Stimulated activated CD4-positive, alpha-beta T cell treated with anti-CD3 and anti-CD28 coated beads, Interleukin-4, amount 100 ng/mL, for 4 hours (primary cell): ENCODE data around the gene EXOC4.

ENCODE experiments used
- DNase-seq, 2 experiments: peaks; one replicate each; pipeline ENCODE4 v3.0.0-alpha.2; 2020

Gene EXOC4

DNA sequence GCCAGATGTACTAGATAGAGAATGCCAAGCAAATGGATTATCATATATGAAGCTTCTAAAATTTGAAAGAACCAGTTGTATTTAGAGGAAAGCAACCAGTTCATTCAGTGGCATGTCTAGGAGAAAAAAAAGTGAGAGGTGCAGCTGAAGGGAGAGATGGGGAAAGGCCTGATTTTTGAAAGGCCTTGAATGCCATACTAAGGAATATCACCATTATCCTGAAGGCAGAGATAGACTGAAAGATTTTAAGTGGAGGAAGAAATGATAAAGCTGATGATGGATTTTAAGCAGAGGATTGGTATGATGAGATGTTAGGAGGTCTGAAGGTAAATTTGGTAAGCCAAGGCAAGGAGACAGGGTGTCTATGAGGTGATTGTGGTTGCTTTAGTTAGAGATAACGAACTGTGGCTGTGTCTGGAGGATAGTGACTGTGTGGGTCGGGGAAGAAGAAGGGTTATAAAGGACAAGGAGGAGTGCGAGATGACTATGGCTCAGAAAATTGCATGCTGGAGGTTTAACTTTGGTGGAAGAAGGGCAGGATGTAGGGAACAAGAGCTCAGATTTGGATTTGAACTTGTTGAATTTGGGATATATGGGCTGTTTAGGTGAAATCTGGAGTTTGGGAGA, 330.8 kb downstream of the EXOC4 start:
- DNase-seq: no peak

DNA sequence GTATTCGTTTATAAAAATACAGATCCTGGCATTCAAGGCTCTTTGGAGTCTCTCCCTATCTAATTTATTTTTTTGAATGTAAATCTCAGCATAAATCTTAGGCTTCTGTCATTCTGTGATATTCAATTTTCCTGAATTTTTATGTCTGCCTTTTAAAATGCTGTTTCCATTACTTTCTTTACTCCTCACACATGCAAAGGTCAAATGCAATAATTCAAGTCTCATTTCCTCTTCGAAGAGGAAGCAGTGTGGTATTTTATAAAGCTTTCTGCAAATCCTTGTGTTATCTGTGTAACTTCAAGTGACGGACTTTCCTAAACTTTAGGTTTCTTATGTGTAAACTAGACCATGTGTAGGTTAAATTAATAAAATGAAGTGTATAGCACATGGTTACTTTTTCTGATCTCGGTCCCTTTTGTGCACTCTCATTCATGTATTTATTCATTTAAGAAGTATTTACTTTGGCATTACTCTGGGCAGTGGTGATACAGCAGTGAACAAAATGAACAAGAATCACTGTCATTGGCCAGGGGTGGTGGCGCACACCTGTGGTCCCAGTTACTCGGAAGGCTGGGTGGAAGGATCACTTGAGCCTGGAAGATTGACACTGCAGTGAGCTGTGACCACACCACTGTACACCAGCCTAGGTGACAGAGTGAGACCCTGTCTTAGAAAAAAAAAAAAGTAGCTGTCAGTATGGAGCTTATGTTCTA, 332.2 kb downstream of the EXOC4 start:
- no peak for DNase-seq

DNA sequence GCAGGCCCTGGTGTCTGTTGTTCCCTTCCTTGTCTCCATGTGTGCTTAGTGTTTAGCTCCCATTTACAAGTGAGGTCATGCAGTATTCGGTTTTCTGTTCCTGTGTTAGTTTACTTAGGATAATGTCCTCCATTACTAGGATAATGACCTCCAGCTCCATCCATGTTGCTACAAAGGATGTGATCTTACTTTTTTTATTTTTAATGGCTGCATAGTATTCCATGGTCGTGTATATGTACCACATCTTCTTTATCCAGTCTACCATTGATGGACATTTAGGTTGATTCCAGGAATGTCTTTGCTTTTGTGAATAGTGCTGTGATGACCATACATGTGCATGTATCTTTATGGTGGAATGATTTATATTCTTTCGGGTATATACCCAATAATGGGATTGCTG, 333.4 kb downstream of the EXOC4 start:
- DNase-seq: no peak

DNA sequence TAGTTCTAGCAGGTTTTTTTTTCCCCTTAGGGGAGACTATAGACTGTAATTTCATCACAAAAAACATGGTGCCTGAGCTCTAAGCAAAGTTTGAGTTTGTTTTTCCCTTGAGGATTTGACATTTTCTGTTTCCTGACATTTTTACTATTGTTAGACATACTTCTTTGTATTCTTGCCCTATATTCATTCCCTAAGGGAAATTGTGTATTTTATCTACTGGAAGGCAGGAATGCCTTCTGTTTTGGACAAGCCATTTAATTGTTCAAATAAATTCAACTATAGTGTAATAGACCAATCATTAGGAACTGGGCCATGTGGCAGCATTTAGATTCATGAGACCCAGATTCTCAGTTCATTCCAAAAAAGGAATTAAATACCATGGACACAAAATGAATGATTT, 335.0 kb downstream of the EXOC4 start:
- DNase-seq: no peak

DNA sequence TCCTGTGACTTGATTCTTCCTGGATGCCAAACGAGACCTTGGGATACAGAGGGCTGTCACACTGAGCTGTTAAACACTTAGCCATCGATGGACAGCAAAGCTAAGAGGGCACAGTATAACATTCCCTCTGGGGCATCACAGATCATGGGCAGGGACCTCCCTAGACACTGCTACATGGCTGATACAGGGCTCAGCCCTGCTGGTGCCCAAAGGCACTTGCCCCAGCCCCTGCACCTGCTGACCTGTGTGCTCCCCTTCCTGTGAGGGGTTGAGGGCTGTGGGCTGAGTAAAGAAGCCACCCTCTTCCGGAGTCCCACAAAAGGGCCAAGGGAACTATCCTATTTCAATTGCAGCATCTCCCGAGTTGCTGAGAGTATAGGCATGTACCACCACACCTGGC, 337.9 kb downstream of the EXOC4 start:
- DNase-seq: no peak

DNA sequence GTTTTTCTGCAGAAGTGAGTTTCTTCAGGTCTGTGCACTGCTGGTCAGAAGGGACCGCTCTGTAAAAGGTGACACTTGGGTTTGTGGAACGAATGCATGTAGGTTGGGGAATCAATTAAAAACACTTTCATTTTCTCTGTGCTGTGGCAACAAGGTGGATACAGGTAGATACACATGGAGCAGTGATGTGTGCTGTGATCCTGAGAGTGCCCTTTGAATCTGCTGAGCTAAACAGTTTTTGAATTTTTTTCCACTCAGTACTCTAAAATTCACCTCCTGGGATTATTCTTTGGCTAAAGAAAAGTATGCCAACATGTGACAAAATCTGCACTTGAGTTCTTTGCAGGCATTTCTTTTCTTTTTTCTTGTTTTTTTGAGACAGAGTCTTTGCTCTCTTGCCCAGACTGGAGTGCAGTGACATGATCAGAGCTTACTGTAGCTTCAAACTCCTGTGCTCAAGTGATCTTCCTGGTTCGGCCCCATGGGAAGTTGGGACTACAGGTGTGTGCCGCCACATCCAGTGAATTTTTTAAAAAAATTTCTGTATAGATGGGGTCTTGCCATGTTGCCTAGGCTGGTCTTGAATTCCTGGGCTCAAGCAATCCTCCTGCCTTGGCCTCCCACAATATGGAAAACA, 338.9 kb downstream of the EXOC4 start:
- no peak for DNase-seq

DNA sequence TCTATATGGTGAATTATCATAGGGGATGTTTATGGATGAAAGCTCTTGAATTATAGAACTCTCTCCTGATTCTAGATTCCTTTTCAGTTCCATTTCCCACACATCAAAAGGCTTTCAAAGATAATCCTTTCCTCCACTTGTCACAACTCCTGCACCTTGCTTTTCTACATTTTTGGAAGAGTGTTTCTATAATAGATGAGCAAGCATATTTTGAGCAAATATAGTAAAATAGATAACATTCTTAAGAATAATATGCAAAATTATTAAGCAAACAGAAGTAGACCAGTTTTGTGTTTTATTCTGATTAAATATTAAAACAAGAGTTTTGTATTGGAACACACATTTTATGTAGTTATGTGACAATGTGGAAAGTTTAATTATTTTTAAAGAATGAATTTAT, 340.7 kb downstream of the EXOC4 start:
- DNase-seq: no peak

DNA sequence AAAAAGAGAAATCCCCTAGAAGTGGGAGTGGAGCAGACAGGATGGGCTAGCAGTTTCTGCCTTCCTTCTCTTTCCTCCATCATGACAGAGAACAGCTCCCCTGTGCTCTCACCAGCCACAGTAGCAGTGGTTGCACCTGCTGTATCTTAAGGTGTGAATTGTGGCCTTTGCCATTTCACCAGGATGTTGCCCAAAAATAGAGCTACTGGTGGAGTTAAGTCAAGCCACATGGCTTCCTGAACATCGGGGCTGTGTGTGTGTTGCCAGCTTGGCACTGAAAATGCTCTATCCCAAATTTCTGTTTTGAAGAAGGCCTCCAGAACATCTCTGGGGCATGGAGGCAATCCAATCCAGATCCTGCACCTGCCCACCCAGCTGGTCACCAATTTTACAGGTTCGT, 348.7 kb downstream of the EXOC4 start:
- DNase-seq: no peak

DNA sequence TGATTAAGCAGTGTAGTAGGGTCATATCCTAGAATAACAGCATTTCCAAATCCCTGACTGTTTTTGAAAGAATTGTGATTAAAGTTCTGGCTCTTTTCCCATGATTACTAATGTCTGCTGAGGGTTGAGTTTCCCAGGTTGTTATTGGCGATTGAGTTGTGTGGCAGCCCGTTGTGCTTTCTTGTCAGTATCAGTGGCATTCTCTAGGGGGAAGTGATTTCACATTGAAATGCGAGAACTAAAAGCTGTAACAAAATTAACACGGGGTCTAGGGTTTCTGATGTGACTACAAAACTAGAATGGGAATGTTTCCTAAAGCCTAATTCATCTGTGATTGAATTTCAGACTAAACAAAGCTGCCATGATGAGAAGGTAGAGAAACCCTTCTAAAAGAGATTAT, 349.4 kb downstream of the EXOC4 start:
- DNase-seq: no peak

DNA sequence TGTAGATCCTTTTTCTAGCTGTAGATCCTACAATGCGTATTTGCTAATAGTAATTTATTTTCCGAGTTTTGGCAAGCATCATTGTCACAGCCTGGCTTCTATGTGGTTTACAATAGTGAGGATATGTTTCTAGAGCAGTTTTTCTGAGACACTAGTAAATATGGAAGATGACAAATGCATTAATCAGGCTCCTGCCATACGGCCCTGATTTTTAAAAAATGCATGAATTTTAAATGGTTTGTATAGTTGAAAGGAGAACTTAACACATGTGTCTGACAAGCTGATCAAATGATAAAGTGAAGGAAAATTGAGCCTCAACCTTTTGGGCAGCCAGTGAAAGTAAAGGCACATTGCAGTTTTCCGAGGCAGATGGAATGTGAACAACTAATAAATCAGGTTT, 354.1 kb downstream of the EXOC4 start:
- DNase-seq: no peak

DNA sequence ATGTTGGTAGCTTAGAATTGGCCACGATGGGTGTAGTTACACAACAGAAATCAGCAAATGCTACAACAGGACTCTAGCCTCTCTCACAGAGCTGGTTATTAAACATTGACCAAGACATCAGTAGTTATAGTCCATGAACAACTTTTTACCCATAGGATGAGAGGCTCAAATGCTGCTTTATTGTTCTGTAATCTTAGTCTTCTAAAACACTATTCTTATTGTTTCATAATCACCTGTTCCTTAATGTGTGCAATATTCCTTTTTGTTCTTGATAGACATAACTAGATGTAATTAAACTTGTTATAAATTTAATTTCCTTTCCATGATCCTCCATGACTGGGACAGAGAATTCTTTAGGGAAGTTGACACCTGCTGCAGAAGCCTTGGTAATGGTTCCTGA, 356.9 kb downstream of the EXOC4 start:
- no peak for DNase-seq

DNA sequence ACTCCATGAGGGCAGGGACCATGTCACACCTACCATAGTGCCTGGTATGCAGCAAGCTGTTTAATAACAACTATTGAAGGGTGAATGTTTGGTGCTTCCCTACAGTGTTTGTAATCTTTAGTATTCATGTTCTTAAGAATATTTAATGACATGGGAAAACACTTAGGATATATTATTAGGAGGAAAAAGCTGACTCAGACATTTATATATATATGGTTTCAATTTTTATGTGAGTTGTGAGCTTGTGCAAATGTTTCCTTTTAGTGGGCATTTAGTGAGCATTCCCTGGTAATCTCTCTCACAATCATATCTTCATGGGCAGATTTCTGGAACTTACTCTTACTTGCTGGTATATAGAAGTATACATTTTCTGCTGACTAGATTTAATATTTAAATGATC, 359.1 kb downstream of the EXOC4 start:
- DNase-seq: no peak

DNA sequence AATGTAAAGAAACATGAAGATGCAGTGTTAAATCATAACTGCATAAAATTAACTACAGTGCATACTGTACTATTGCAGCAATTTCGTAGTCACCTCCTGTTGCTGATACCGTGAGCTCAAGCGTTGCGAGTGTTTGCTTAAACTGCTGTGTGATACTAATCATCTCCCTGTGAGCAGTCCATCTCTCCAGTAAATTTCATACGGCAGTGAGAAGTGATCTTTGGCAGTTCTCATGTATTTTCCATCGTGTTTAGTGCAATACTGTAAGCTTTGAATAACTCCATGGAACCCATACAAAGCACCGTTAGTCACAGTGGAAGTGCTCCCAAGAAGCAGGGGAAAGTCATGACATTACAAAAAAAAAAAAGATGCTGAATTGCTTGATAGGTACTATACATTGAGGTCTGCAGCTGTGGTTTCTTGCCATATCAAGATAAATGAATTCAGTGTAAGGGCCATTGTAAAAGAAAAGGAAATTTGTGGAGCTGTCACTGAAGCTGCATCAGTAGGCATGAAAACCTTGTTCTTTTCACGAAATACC, 360.4 kb downstream of the EXOC4 start:
- no peak for DNase-seq

DNA sequence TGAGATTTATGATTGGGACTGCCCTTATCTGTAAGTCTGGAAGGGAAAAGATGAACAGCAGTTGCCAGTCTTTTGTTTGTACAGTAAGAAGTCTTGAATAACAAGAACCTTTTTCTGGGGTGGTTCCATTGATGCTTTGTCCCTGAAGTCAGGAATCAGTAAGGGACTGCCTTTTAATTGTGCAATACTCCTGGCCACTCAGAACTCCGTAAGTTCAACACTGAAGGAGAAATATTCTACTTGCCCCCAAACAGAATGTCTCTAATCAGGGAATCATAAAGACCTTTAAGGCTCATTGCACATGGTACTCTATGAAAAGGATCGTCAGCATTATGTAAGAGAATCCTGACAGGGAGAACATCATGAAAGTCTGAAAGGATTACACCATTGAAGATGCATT, 361.4 kb downstream of the EXOC4 start:
- no peak for DNase-seq

DNA sequence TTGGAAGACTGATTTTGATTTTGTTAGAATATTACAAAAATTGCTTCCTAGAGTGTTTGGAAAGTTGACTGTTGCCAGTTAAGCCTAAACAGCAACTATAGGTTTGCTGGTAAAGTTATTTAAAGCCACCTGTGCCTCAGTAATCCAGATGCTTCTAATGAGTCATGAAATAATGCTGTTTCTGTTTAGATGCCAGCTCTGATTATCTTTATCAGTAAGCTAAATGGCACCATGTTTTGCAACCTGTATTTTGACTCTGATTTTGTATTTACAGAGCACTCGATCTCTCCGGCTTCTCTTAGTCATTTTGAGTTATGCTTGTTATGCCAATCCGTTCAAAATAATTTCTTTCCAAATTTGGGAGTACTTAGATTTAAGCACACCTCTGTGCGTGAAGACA, 366.1 kb downstream of the EXOC4 start:
- no peak for DNase-seq

DNA sequence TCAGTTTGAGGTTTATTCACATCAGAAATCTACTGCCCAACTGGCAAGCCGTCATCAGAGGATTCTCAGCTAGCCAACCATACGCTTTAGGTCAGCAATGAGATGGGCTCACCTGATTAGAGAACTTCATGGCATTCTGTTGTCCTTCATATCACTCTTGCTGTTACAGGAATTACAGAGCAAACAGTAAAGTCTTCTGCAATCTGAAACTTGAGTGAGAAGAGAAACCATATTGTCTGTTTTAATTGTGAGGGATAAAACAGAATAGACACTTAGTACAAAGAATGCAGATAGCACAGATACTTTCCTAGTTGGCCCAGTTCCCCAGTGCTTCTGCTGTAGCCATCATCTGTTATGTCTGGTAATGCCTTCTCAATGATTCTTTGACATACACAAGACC, 366.6 kb downstream of the EXOC4 start:
- DNase-seq: no peak

DNA sequence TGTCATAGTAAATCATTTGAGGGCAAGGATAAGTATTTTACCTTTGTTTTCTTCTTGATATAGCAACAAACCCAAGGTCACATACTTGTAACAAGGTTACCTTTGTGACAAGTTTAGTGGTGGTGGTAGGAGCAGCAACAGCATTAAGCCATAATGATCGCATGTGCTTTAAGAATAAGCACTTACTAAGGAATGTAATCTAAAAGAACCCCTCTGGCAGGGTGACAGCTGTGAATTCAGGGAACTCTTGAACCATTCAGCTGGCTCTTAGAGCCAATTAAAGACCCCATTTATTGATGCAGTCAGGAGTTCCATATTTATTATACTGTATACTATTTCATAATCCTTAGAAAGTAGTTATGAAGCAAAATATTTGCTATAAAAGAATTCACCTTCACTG, 370.8 kb downstream of the EXOC4 start:
- DNase-seq: no peak

DNA sequence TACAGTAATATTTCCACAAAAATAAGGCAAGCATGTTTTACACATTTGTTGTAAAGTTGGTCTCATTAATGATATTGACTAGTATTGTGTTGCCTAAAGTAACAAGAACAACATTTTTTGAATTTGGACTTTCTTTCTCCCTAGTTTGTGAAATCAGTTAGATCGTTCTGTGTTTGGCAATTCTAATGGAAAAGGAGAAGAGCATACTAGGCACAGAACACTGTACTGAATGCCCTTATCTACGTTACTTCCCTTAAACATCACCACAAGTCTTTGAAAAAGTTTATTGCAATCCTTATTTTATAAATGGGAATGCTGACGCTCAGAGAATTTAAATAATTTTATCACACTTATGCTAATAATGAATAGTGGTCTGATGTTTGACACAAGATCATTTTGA, 372.2 kb downstream of the EXOC4 start:
- DNase-seq: no peak

DNA sequence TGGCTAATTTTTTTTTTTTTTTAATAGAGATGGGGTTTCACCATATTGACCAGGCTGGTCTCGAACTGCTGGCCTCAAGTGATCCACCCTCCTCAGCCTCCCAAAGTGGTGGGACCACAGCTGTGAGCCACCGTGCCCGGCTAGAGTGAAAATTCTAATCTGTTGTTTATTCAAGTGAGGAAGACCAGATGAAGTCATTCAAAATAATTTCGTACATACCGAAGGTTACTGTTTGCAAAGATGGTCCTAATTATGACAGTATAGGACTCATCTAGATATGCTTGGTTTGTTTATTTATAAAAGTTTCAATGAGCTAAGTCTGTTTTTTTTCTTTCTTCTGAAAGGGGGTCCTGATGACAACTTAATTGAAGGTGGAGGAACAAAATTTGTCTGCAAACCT, 376.8 kb downstream of the EXOC4 start:
- no peak for DNase-seq

DNA sequence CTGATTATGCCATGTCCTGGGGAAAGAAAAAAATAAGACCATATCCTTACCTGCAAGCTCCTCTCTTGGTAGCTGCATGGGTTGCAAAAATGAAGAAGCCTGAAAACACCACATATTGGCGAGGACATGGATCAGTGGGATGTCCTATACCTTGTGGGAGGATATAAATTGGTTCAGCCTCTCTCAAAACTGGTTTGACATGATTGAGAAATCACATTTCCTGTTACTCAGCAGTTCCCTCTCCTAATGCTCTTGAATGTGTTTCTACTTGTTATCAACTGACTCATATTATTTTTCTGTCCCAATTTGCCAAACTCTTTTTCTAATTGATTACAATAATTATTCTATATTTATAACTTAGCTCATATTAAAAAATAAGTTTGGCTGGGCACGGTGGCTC, 380.2 kb downstream of the EXOC4 start:
- DNase-seq: no peak

DNA sequence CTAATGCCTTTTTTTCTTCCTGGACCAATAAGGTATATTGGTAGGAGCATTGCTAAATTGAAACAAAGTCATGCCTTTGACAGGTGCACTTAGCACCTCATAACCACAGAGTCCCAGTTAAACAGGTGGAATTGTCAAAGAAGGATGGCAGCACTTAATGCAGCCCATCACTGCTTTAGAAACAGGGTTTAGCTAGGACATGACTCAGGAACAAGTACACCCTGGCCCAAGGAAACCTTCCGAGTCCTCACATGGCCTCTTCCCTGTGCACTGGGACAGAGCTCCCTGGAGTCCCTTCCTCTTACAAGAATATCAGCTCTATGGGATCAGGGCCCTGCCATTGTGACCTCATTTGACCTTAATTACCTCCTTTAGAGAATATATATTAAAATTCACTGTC, 382.7 kb downstream of the EXOC4 start:
- DNase-seq: no peak

DNA sequence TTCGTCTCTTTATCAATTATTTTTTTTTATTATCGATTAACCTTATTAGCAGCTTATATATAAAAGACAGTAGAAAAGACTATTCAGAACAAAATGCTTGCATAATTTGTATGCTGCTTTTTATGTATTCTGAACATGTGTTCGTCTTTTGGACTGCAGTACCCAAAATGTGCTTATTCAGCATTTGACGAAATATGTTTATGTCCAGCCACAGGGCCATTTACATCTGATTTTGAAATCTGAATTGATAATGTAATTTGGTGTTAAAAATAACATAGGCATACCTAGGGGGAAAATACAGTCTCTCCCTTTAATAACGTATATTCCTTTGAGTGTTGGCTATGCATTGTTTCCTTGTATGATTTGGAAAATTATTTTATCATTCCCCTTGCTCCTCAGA, 386.0 kb downstream of the EXOC4 start:
- no peak for DNase-seq

DNA sequence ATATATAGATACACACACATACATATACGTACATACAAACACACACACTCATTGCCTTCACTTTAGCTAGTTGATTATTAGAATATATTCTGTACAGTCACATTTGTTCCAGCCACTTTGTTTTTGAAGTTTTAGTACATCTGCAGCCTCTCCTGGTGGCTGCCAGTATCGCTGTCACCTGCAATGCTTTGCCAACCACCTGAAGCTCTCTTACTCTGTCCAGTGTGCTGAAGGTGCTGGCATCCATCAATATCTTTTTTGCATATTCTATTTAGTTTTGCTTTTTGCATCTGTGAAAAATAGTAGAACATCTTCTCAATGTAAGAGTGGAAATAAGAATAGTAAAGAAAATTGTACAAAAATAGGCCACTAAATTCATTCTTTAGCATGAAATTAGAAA, 388.6 kb downstream of the EXOC4 start:
- no peak for DNase-seq

DNA sequence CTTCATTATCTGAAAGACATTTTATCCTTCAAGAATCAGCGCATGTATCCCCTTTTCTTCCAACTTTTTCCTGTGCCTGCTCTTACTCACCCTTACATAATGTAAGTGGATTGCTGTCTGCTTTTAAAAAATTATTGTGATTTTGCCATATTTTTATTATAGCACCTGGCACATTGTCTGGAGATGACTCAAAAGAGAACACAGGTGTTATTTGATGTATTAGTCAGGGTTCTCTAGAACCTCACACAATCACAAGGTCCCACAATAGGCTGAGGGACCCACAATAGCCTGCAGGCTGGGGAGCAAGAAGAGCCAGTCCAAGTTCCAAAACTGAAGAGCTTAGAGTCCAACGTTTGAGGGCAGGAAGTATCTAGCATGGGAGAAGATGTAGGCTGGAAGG, 390.0 kb downstream of the EXOC4 start:
- no peak for DNase-seq
